ENCODE results near the gene VPS8. TPM values are rescaled to one million over a fixed set of nuclear protein-coding genes. Genes with fewer than 3 reads are reported as not detected.

Gene VPS8, protein sequence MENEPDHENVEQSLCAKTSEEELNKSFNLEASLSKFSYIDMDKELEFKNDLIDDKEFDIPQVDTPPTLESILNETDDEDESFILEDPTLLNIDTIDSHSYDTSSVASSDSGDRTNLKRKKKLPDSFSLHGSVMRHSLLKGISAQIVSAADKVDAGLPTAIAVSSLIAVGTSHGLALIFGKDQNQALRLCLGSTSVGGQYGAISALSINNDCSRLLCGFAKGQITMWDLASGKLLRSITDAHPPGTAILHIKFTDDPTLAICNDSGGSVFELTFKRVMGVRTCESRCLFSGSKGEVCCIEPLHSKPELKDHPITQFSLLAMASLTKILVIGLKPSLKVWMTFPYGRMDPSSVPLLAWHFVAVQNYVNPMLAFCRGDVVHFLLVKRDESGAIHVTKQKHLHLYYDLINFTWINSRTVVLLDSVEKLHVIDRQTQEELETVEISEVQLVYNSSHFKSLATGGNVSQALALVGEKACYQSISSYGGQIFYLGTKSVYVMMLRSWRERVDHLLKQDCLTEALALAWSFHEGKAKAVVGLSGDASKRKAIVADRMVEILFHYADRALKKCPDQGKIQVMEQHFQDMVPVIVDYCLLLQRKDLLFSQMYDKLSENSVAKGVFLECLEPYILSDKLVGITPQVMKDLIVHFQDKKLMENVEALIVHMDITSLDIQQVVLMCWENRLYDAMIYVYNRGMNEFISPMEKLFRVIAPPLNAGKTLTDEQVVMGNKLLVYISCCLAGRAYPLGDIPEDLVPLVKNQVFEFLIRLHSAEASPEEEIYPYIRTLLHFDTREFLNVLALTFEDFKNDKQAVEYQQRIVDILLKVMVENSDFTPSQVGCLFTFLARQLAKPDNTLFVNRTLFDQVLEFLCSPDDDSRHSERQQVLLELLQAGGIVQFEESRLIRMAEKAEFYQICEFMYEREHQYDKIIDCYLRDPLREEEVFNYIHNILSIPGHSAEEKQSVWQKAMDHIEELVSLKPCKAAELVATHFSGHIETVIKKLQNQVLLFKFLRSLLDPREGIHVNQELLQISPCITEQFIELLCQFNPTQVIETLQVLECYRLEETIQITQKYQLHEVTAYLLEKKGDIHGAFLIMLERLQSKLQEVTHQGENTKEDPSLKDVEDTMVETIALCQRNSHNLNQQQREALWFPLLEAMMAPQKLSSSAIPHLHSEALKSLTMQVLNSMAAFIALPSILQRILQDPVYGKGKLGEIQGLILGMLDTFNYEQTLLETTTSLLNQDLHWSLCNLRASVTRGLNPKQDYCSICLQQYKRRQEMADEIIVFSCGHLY (N-terminal part only)
- total RNA-seq: 10 to 100 TPM; 26.2 to 29.1 TPM
- long read RNA-seq, full-length matches to known transcripts: 10 of 23 reads
- long read RNA-seq, partial matches to known transcripts: 3 of 23 reads
- long read RNA-seq, other reads (novel, unspliced or antisense): 10 of 23 reads

DNA sequence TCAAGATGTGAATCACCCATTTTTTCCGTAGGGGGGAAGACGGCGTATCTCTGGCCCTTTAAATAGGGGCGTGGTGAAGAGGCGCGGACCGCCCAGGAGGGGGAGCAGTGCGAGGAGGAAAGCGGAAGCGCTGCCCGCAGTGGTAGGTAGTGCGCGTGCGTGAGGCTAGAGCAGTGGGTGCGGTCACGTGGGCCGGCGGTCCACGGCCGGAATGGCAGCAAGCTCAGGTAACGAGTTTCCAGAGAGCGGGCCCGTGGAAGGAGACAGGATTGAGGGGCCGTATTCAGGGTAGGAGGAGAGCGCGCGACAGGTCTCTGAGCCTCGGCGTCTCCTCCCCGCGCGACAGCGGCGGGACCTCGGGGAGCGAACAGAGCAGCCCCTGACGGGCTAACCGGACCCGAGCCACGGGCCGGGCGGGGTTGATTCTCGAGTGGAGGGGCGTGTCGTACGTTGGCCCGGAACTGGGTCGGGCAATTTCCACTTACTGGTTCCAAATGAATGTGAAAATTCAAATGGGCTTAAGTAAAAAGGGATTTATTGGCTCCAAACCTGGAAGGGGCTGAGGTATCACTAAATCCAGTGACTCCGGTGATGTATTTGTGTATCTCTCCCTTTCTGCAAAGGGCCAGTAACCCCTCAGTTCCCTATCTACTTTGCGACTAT lies at the start of gene VPS8:
VPS8 (plus strand) TSS at position 168 of the 663 bp plus-strand sequence. CDS start 12,467 bp downstream, outside the sequence.
- DNase-seq: peak; percentile 97
- intact Hi-C loops (cut with DNase I): no loop called here
- ATAC-seq: peak; percentile 99

DNA sequence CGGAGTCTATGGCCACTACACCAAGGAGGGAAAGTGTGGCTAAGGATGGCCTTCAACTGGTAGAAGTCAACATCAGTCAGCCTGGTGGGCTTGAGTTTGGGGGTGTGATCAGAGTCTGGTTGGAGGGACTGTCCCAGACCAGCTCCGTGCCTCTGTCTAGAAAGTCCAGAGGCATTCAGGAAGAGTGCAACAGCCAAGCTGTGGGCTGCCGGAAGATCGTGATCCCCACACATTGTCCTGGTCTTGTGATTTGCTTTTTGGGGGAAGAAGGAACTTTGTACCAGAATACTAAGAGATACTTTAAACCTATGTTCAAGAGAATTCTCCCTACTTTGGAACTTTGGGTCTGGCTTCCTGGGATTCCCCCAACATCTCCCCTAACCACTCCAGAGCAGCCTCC lies 47.8 kb upstream of the VPS8 start:
- no peak for DNase-seq
- ATAC-seq: no peak
- intact Hi-C loops (cut with DNase I): no loop called here

GRCh38 chr3:184765047-184765729 lies 46.8 kb upstream of the VPS8 start:
- DNase-seq: no peak
- intact Hi-C loops (cut with DNase I): no loop called here
- ATAC-seq: no peak

DNA sequence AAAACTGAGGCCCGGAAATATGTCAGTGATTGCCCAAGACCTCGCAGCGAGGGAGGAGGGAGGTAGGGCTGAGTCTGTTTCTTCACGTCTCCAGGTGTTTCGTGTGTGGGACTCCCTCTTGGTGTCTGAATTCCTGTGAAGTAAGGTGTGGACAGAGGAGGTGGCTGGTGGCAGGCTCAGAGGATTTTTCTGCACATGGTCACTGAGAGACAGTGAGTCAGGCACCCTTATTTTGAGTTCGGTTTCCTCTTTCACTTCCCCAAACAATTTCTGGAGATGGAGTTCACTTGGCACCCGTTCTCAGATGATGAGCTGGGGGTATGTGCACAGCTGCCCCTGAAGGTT lies 46.3 kb upstream of the VPS8 start:
- no peak for DNase-seq
- intact Hi-C loops (cut with DNase I): no loop called here
- no peak for ATAC-seq

DNA sequence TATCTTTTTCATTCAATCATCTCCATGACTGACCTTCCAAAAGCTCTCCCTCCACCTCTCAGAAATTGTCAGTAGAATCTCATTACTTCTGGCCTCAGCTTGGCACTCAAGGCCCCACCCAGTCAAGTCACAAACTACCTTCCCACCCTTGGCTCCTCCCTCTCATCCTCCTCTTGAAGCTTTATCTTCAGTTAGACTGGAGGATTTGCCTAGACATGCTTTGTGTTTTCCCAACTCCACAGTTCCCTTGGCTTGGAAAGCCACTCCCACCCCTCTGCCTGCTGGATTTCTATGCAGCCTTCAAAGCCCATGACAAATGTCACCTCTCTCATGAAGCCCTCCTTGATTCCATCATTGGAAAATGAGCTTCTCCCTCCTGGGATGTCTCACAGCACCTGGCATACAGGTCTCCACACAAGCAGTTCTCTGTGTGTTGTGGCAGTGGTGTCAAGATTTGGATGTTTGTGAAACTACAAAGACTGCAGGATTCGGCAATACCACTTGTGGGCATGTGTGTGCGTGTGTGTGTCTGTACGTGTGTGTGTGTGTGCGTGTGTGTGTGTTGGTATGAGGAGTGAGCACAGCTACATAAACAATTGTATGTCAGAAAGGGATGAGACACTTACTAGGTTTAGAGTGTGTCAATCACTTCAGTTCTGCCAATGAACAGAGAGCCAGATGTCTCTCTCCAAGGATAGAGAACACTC lies 45.3 kb upstream of the VPS8 start:
- no peak for DNase-seq
- intact Hi-C loops (cut with DNase I): no loop called here
- no peak for ATAC-seq

DNA sequence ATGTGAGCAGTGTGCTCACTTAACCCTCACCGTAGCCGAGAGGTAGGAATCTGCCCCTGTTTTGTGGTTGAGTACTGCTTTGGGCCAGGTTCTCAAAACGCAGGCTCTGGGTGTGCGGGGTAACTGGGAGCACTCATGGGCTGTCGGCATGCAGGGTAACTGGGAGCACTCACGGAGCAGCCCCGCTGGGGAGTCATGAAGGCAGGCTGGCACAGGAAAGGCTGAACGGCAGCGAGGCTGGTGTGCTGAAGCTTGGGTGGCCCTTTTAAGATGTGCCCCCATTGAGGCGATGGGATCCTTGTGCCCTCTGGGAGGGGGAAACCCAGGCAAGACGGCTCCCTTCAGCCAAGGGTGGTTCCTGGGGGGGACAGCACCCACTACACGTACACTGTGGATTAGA lies 44.6 kb upstream of the VPS8 start:
- intact Hi-C loops (cut with DNase I): no loop called here
- ATAC-seq (no peak), DNase-seq (no peak)

DNA sequence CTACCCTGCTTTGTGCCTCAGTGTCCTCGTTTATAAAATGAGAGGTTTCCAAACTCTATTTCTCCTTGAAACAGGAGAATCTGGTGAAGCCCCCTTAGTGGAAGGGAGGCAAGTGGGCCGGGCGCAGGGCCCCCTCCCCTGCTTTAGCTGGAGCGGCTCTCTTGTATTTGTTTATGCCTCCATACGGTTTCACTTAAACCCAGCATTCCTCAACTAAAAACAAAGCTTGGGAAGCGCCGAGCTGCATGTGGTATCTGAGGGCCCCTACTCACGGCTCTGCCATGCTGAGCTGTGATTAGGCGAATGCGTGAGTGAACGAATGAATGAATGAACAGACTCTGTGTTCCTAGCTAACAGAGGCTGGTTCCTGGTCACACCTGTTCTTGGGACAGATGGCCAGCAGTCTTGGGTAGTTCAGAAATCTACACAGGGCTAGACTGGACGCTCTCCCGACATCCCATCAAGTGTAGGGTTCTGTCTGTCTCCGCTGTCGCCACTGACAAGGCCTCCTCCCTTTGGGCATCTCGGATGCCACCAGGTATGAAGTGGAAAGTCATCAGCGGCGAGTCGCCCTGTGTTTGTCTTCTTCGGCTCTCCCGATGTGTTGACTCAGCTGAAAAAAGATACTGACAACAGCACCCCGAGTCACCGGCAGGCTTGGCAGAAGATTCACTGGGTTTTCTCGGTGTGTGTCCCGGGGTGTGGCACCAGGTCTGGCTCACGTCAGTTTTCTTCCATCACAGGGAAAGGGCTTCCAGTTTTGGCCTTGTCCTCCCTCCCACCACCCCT lies 42.4 kb upstream of the VPS8 start:
- no peak for ATAC-seq
- intact Hi-C loops (cut with DNase I): loop anchor here in 1 of 2 donors (10.0 kb wide), 1 partner anchor 395 kb away; the partner anchor contains the start of gene THPO
- no peak for DNase-seq

- intact Hi-C loops (cut with DNase I): loop anchor here in 1 of 2 donors (10.0 kb wide), 1 partner anchor 396 kb away; the partner anchor contains the start of gene THPO
- DNase-seq (no peak), ATAC-seq (no peak)
Observed at GRCh38 chr3:184770541-184770940, 41.4 kb upstream of the VPS8 start.

DNA sequence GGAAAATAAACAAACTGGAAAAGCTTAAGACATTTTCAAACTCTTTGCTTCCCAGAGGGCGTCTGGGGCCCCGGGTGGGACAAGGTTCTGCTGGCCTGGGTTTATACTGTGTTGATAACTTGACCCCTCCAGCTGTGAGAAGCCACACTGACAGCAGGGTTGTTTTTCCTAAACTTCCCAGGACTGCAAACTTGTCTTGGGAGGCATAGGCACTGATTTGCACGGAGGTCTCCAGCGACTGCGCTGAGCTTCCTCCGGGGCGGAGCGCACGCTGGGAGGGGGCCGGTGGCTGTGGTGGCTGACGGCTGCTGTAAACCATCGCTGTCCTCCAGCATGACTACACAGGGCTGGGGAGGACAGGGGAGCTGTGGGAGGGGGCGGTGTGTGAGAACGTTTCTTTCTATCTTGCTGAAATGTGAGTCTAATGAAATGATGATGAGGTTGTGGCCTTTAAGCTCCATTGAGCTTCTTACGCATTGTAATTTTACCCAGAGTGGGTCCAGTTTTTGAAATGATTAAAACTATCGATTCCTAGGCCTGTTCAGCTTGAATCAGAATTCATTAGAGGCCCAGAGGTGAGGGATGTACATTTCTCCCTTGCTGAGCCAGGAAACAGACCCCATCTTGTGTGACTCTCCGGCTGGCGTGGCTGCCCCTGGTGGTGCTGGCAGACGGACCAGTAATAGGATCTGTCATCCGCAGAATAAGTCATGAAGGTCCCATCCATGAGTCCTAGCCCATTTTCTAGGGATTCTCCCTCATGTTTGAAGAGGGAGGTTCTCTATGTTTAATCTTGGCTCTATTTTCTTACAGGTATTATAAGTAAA lies 40.5 kb upstream of the VPS8 start:
- no peak for DNase-seq
- intact Hi-C loops (cut with DNase I): loop anchor here in 1 of 2 donors (10.0 kb wide), 1 partner anchor 397 kb away; the partner anchor contains the start of gene THPO
- ATAC-seq: peak; percentile 39 to 42

GRCh38 chr3:184772667-184773272 lies 39.2 kb upstream of the VPS8 start:
- DNase-seq: no peak
- no peak for ATAC-seq
- intact Hi-C loops (cut with DNase I): loop anchor here in 1 of 2 donors (10.0 kb wide), 1 partner anchor 398 kb away; the partner anchor contains the start of gene THPO

DNA sequence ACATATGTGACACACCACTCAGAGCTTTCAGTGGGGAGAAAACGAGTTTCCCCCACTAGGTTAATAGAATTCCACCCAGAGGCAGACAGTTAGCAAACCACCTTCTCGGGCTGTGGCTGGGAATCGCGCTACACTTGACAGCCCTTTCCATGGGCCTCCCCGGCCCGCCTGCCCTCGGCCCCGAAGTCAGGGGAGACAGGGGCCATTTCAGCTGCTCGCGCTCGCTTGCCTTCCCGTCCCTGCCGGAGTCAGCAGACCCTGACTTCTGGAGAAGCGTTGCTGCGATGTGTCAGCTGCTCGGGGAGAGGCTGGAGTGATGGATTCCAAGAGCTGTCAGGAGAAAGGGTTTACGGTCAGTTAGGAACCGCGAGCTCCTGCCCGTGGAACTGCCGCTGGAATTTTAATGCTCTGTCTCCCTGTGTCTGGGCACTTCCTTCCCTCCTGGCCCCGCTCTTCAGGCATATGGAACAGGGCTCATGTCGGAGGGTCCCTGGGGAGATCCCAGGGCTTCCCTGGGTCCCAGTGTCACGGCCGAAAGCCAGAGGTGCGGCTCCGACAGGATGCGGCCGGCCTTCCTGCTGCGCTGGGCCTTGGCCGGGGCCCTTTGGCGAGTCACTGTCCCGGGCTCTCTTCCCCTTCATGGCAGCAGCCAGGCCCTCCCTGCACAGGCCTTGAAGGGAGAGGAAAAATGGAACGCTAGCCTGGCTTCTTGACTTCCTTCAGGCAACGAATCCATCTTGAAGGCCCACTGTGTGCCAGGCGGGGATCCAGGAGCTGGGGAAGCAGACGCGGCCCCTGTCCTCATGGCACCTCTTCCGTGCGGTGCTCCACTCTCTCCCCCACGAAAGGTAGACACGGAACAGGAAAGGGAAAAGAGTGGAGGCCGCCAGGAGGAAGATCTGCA lies 38.4 kb upstream of the VPS8 start:
- intact Hi-C loops (cut with DNase I): loop anchor here in 1 of 2 donors (10.0 kb wide), 1 partner anchor 399 kb away; the partner anchor contains the start of gene THPO
- DNase-seq (peak; percentile 31), ATAC-seq (peak; percentile 34 to 37)

GRCh38 chr3:184776916-184777315 lies 35.0 kb upstream of the VPS8 start:
- ATAC-seq: no peak
- DNase-seq: no peak
- intact Hi-C loops (cut with DNase I): loop anchor here in 1 of 2 donors (1.0 to 10.0 kb wide), 2 partner anchors 216 to 402 kb away; partner anchors contain the start of genes EPHB3 and THPO

DNA sequence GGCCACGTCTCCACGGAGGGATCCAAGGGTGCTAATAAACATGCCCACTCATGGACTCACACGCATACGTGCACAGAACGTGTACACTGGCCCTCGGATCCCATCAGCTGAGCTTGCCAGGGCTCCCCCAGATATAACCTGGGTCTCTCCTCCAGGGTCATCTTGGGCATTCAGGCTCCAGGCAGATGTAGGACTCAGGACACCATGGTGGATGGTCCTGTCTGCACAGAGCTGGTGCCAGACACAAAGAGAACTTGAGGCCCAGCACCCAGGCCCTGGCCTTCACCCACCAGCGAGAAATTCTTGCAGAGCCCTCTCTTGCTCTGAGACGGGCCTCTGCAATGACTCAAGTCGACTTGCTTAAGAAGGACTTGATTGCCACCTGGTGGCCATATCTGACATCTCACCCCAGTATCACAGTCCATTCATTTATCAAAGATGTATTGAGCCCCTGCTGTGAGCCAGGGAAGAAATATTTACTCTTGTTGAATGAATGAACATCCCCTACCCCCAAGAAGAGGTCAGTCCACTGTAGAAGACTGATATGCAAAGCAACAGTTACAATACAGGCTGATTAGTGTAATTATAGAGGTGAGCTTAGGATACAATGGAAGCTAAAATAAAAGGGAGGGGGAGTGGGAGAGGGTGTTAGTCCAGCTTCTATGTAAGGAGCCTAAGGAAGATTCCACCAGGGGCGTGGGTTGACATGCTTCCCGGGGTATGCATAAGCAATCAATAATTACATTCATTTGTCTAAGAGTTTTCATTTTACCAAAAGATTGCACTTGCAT lies 34.2 kb upstream of the VPS8 start:
- intact Hi-C loops (cut with DNase I): loop anchor here in 1 of 2 donors (1.0 to 10.0 kb wide), 2 partner anchors 216 to 403 kb away; partner anchors contain the start of genes EPHB3 and THPO
- DNase-seq: peak; percentile 92
- ATAC-seq: peak; percentile 90
